Measurements from ENCODE around the gene SLC43A2. TPM values are rescaled to one million over a fixed set of nuclear protein-coding genes. Genes with fewer than 3 reads are reported as not detected.

SLC43A2 gene
- total RNA-seq, 1 experiment from 2014 or later: 12.9 TPM

GRCh38 chr17:1571341-1571704 lies 57.3 kb downstream of the SLC43A2 start:
- no peak overlapping the region for H2AFZ ChIP-seq (ENCODE audit: low read length)
- Mint-ChIP-seq H3K36me3 (ENCODE audit: insufficient read depth in 1 of 3, low read depth in 3 of 3) (no peaks in the 10 kb centered on the region), H3K9me3 (no peaks in the 10 kb centered on the region), H3K4me3 (no peak overlapping the region), H3K4me1 (peaks cover 25 to 40% of the 10 kb centered on the region in 2 experiments), H3K27ac (no peak overlapping the region), H3K27me3 (ENCODE audit: low read depth) (peaks cover 2% of the 10 kb centered on the region)
- H4K20me1 ChIP-seq (ENCODE audit: control insufficient read depth, insufficient read depth, insufficient read length): no peaks in the 10 kb centered on the region
- no peak overlapping the region for H4K91ac ChIP-seq (ENCODE audit: insufficient read length, low read depth, low read length)
- no CpG with 5 or more reads among the region's 18 CpGs for WGBS (ENCODE audit: extremely low coverage, insufficient read length, low lambda C conversion rate)
- no peak overlapping the region for H2BK15ac ChIP-seq (ENCODE audit: low read depth, low read length)
- H3K79me1 ChIP-seq (ENCODE audit: insufficient read depth, low read depth, low read length, poor library complexity, severe bottlenecking): no peaks in the 10 kb centered on the region
- no peak for DNase-seq
- no peak overlapping the region for H2AK5ac ChIP-seq (ENCODE audit: insufficient read length, low read length)
- no peak overlapping the region for H3K27ac ChIP-seq (ENCODE audit: insufficient read length, low read depth, low read length)
- no peak overlapping the region for H3K9ac ChIP-seq (ENCODE audit: extremely low read depth, insufficient read length, low read length)
- TF ChIP-seq CTCF (conservative IDR thresholded peaks at IDR 0.05): no peak
- H2BK120ac ChIP-seq (ENCODE audit: low read depth, low read length, poor library complexity, severe bottlenecking): no peak overlapping the region
- no peak overlapping the region for H2BK12ac ChIP-seq (ENCODE audit: insufficient read length, low read depth, low read length)
- no peak overlapping the region for H3K4ac ChIP-seq (ENCODE audit: low read depth, low read length)
- no peaks in the 10 kb centered on the region for H3K9me3 ChIP-seq (ENCODE audit: control insufficient read depth, low read depth, low read length)
- no peak overlapping the region for H4K5ac ChIP-seq (ENCODE audit: insufficient read length, low read depth, low read length)
- H3T11ph ChIP-seq (ENCODE audit: low read length): no peak overlapping the region
- H3K23ac ChIP-seq (ENCODE audit: insufficient read length, low read depth, low read length): no peak overlapping the region
- H4K8ac ChIP-seq (replicated peaks; ENCODE audit: insufficient read length, low read depth, low read length): no peak overlapping the region
- no peak overlapping the region for H3K56ac ChIP-seq (ENCODE audit: insufficient read length, low read depth, low read length)
- H3K4me2 ChIP-seq (ENCODE audit: insufficient read depth, insufficient read length, low read length): no peak overlapping the region
- H3K79me2 ChIP-seq (ENCODE audit: insufficient read depth, low read length): no peaks in the 10 kb centered on the region
- H3K18ac ChIP-seq (ENCODE audit: insufficient read length, low read depth, low read length): no peak overlapping the region
- no peak overlapping the region for H2BK20ac ChIP-seq (ENCODE audit: low read depth, low read length, poor library complexity, severe bottlenecking)
- H3K14ac ChIP-seq (ENCODE audit: insufficient read depth, low read length): no peak overlapping the region
- no peak overlapping the region for H2BK5ac ChIP-seq (ENCODE audit: insufficient read length, low read length)
- no peaks in the 10 kb centered on the region for H3K23me2 ChIP-seq (ENCODE audit: insufficient read length, low read depth, low read length, poor library complexity, severe bottlenecking)
- no peaks in the 10 kb centered on the region for H3K27me3 ChIP-seq (ENCODE audit: insufficient read depth, low read length)
- peaks cover 10% of the 10 kb centered on the region; the same call in 1 of the 2 replicates for H3K4me1 ChIP-seq (ENCODE audit: insufficient read depth, low read length)

Measured in H9 (cell line).